HepG2 (cell line): ENCODE data around the gene MGAT4D. TPM values are rescaled to one million over a fixed set of nuclear protein-coding genes. Genes with fewer than 3 reads are reported as not detected.

Experiments
- CBFB ChIP-seq: sonication (generic); formaldehyde crosslinking; IDR thresholded peaks from 2 replicates; pipeline ENCODE4 v1.4.0; 2020; ENCODE audit warnings: missing genetic modification reagents
- CTCF ChIP-seq: sonication (generic); formaldehyde crosslinking; IDR thresholded peaks from 2 replicates; pipeline ENCODE4 v1.5.0; 2020; ENCODE audit warnings: mild to moderate bottlenecking, missing genetic modification reagents, moderate library complexity
- GMEB1 ChIP-seq: sonication (generic); formaldehyde crosslinking; IDR thresholded peaks from 2 replicates; pipeline ENCODE4 v1.5.1; 2020; ENCODE audit warnings: missing genetic modification reagents, mild to moderate bottlenecking, borderline replicate concordance
- KAT8 ChIP-seq: IDR thresholded peaks from 2 replicates; pipeline ENCODE4 v1.6.1; 2016; ENCODE audit warnings: missing genetic modification reagents, missing compliant biosample characterization
- KDM5A ChIP-seq: fragments of 200-600 bp; sonication (generic); IDR thresholded peaks from 2 replicates; pipeline ENCODE4 v1.7.0; 2018; ENCODE audit warnings: antibody characterized with exemption, mild to moderate bottlenecking, low read length, borderline replicate concordance
- KLF6 ChIP-seq: IDR thresholded peaks from 2 replicates; pipeline ENCODE4 v1.8.0; 2016; ENCODE audit warnings: missing biosample characterization, missing genetic modification reagents
- MED8 ChIP-seq: sonication (generic); formaldehyde crosslinking; IDR thresholded peaks from 2 replicates; pipeline ENCODE4 v1.8.1; 2023; ENCODE audit warnings: mild to moderate bottlenecking, missing genetic modification reagents; ENCODE audit not compliant: insufficient replicate concordance
- NFATC3 ChIP-seq: sonication (generic); formaldehyde crosslinking; IDR thresholded peaks from 2 replicates; pipeline ENCODE4 v1.5.1; 2020; ENCODE audit warnings: mild to moderate bottlenecking, missing genetic modification reagents
- PAF1 ChIP-seq: IDR thresholded peaks from 2 replicates; pipeline ENCODE4 v1.6.1; 2016; ENCODE audit warnings: missing genetic modification reagents, missing compliant biosample characterization
- PITX1 ChIP-seq: sonication (generic); formaldehyde crosslinking; IDR thresholded peaks from 2 replicates; pipeline ENCODE4 v1.5.1; 2020; ENCODE audit warnings: mild to moderate bottlenecking, missing genetic modification reagents
- POGZ ChIP-seq: sonication (generic); formaldehyde crosslinking; IDR thresholded peaks from 2 replicates; pipeline ENCODE4 v1.4.0; 2020; ENCODE audit warnings: mild to moderate bottlenecking, missing genetic modification reagents
- SIN3A ChIP-seq: IDR thresholded peaks from 2 replicates; pipeline ENCODE4 v1.6.1; 2011; ENCODE audit warnings: low read depth, mild to moderate bottlenecking, control low read depth, low read length, borderline replicate concordance
- SIX4 ChIP-seq: sonication (generic); formaldehyde crosslinking; IDR thresholded peaks from 2 replicates; pipeline ENCODE4 v1.4.0; 2020; ENCODE audit warnings: missing genetic modification reagents
- ZFP90 ChIP-seq: sonication (generic); formaldehyde crosslinking; IDR thresholded peaks from 2 replicates; pipeline ENCODE4 v1.8.0; 2022; ENCODE audit warnings: missing genetic modification reagents, mild to moderate bottlenecking, inconsistent platforms, borderline replicate concordance
- ZNF414 ChIP-seq: sonication (generic); formaldehyde crosslinking; IDR thresholded peaks from 2 replicates; pipeline ENCODE4 v1.5.0; 2020; ENCODE audit warnings: missing genetic modification reagents
- ZNF598 ChIP-seq: sonication (generic); formaldehyde crosslinking; IDR thresholded peaks from 2 replicates; pipeline ENCODE4 v1.5.1; 2020; ENCODE audit warnings: mild to moderate bottlenecking, missing genetic modification reagents, borderline replicate concordance
- ZNF761 ChIP-seq: sonication (generic); formaldehyde crosslinking; conservative IDR thresholded peaks from 2 replicates; pipeline ENCODE4 v1.4.0; 2020; ENCODE audit warnings: mild to moderate bottlenecking, missing genetic modification reagents
- ZSCAN20 ChIP-seq: sonication (generic); formaldehyde crosslinking; IDR thresholded peaks from 2 replicates; pipeline ENCODE4 v1.4.0; 2020; ENCODE audit warnings: missing genetic modification reagents, mild to moderate bottlenecking, borderline replicate concordance
- polyA plus RNA-seq, 8 experiments: library from polyadenylated mRNA; depleted of rRNA in 3 of 8; stranded (reverse) in 7 of 8; unstranded in 1 of 8; fragments of >200 nt; fragmentation: Illumina TruSeq in 4 of 8; extraction: Trizol in 4 of 8; gene quantifications; 2 replicates each; pipeline versions ENCODE4 v1.2.1 to v1.2.3, GENCODE V29; 2011 to 2016; ENCODE audit warnings: low read depth in 4 of 8, missing spikeins in 1 of 8, mixed read lengths in 1 of 8; ENCODE audit not compliant: insufficient read depth in 1 of 8
- total RNA-seq, 5 experiments: library from RNA; depleted of rRNA; stranded (reverse); fragments of >200 nt; fragmentation: Illumina TruSeq; extraction: Trizol; gene quantifications; 2 replicates each; pipeline ENCODE4 v1.2.3, GENCODE V29; 2016; ENCODE audit warnings: low read depth in 1 of 5
- TF ChIP-seq, protein P1 (sequence below): sonication (generic); formaldehyde crosslinking; IDR thresholded peaks from 2 replicates; pipeline ENCODE4 v1.9.0; 2021; ENCODE audit warnings: missing genetic modification reagents, mild to moderate bottlenecking, borderline replicate concordance
- TF ChIP-seq, protein P2 (sequence below), 2 experiments: sonication (generic) in 1 of 2; formaldehyde crosslinking in 1 of 2; IDR thresholded peaks; 2 replicates each; pipeline versions ENCODE4 v1.4.0 to v1.6.1; 2018 to 2020; ENCODE audit warnings: missing genetic modification reagents in 2 of 2, borderline replicate concordance in 1 of 2, low read depth in 1 of 2, mild to moderate bottlenecking in 1 of 2, missing biosample characterization in 1 of 2
- TF ChIP-seq, protein P3 (sequence below): IDR thresholded peaks from 2 replicates; pipeline ENCODE4 v1.6.1; 2016; ENCODE audit warnings: low read depth, borderline replicate concordance

Gene MGAT4D
- total and polyA plus RNA-seq, 2 of the 13 experiments (the other 11 are each of a cell fraction or from before 2014, with no cell fraction given): not detected

GRCh38 chr4:140426610-140427105 lies 71.4 kb downstream of the MGAT4D start (continued):
- TF ChIP-seq ZSCAN20 (CRISPR knock-in tag) (0 out of 2 replicates have a peak, but pooled peaks have one; percentile 51), KDM5A (peak; percentile 13; the same call in 1 of the 2 replicates), KAT8 (CRISPR knock-in tag) (peak; percentile 7; the same call in 1 of the 2 replicates), SIX4 (no peak), MED8 (CRISPR knock-in tag) (no peak), KLF6 (CRISPR knock-in tag) (0 out of 2 replicates have a peak, but pooled peaks have one; percentile 6), CBFB (CRISPR knock-in tag) (0 out of 2 replicates have a peak, but pooled peaks have one; percentile 7), SIN3A (0 out of 2 replicates have a peak, but pooled peaks have one; percentile 40), PAF1 (no peak), GMEB1 (CRISPR knock-in tag) (peak; percentile 9; the same call in 1 of the 2 replicates), ZNF761 (CRISPR knock-in tag) (no peak), ZNF414 (peak; percentile 18; the same call in 1 of the 2 replicates), POGZ (0 out of 2 replicates have a peak, but pooled peaks have one; percentile 17), CTCF (CRISPR knock-in tag) (peak; percentile 43; the same call in 1 of the 2 replicates), PITX1 (CRISPR knock-in tag) (0 out of 2 replicates have a peak, but pooled peaks have one; percentile 11), ZFP90 (0 out of 2 replicates have a peak, but pooled peaks have one; percentile 9), NFATC3 (0 out of 2 replicates have a peak, but pooled peaks have one; percentile 24), ZNF598 (CRISPR knock-in tag) (0 out of 2 replicates have a peak, but pooled peaks have one; percentile 37)
- TF ChIP-seq, protein P1, sequence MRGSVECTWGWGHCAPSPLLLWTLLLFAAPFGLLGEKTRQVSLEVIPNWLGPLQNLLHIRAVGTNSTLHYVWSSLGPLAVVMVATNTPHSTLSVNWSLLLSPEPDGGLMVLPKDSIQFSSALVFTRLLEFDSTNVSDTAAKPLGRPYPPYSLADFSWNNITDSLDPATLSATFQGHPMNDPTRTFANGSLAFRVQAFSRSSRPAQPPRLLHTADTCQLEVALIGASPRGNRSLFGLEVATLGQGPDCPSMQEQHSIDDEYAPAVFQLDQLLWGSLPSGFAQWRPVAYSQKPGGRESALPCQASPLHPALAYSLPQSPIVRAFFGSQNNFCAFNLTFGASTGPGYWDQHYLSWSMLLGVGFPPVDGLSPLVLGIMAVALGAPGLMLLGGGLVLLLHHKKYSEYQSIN (CRISPR knock-in tag): no peak
- TF ChIP-seq, protein P2, sequence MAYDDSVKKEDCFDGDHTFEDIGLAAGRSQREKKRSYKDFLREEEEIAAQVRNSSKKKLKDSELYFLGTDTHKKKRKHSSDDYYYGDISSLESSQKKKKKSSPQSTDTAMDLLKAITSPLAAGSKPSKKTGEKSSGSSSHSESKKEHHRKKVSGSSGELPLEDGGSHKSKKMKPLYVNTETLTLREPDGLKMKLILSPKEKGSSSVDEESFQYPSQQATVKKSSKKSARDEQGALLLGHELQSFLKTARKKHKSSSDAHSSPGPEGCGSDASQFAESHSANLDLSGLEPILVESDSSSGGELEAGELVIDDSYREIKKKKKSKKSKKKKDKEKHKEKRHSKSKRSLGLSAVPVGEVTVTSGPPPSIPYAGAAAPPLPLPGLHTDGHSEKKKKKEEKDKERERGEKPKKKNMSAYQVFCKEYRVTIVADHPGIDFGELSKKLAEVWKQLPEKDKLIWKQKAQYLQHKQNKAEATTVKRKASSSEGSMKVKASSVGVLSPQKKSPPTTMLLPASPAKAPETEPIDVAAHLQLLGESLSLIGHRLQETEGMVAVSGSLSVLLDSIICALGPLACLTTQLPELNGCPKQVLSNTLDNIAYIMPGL (CRISPR knock-in tag; IDR thresholded peaks at IDR 0.05; ENCODE audit: borderline replicate concordance in 1 of 2, low read depth in 1 of 2): peak in 1 of 2 experiments; percentile 49; a peak in 1 of 4 replicates
- TF ChIP-seq, protein P3, sequence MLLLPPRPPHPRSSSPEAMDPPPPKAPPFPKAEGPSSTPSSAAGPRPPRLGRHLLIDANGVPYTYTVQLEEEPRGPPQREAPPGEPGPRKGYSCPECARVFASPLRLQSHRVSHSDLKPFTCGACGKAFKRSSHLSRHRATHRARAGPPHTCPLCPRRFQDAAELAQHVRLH (CRISPR knock-in tag): 0 out of 2 replicates have a peak, but pooled peaks have one; percentile 29
